Skin of body (tissue), 2 donors: ENCODE measurements around the gene SASS6. TPM values are rescaled to one million over a fixed set of nuclear protein-coding genes. Genes with fewer than 3 reads are reported as not detected.

Experiments used
- DNase-seq: peaks from one replicate; lab custom pipeline; 2025; lab: John Stamatoyannopoulos, UW
- total RNA-seq: library from RNA; depleted of rRNA; stranded (reverse); fragments of >200 nt; gene quantifications from one replicate; pipeline ENCODE4 v1.2.3, GENCODE V29; 2014

SASS6 gene
- total RNA-seq: 3.7 TPM

- DNase-seq: peak; percentile 98
Observed at GRCh38 chr1:100132566-100133477, at the start of gene SASS6, which contains the start of gene TRMT13. SASS6 (minus strand) TSS chr1:100132930; CDS start chr1:100132814, 116 bp downstream. TRMT13 (plus strand) TSS chr1:100133163; CDS start chr1:100133169, 6 bp downstream.

- DNase-seq: no peak
Observed at GRCh38 chr1:100178091-100178490, 45.4 kb upstream of the SASS6 start, which contains the start of gene LRRC39. LRRC39 (minus strand) TSS chr1:100178256; CDS start chr1:100168516, 9,740 bp downstream.

- no peak for DNase-seq
Observed at GRCh38 chr1:100177295-100178041, 44.7 kb upstream of the SASS6 start.

GRCh38 chr1:100168051-100168450 is 35.3 kb upstream of the SASS6 start:
- DNase-seq: no peak

- no peak for DNase-seq
Observed at GRCh38 chr1:100164702-100165101, 32.0 kb upstream of the SASS6 start.

GRCh38 chr1:100164216-100164615 is 31.5 kb upstream of the SASS6 start:
- DNase-seq: peak; percentile 13

GRCh38 chr1:100162881-100163280 is 30.2 kb upstream of the SASS6 start:
- no peak for DNase-seq

GRCh38 chr1:100152271-100152670 is 19.5 kb upstream of the SASS6 start:
- DNase-seq: no peak

- DNase-seq: no peak
Observed at GRCh38 chr1:100151679-100152078, 18.9 kb upstream of the SASS6 start.

GRCh38 chr1:100147875-100148274 is 15.1 kb upstream of the SASS6 start:
- no peak for DNase-seq

- DNase-seq: no peak
Observed at GRCh38 chr1:100146958-100147357, 14.2 kb upstream of the SASS6 start.

GRCh38 chr1:100145116-100145515 is 12.4 kb upstream of the SASS6 start:
- DNase-seq: no peak

GRCh38 chr1:100142343-100142742 is 9.6 kb upstream of the SASS6 start:
- no peak for DNase-seq

GRCh38 chr1:100141192-100141591 is 8.5 kb upstream of the SASS6 start:
- DNase-seq: no peak

GRCh38 chr1:100137602-100138001 is 4.9 kb upstream of the SASS6 start:
- DNase-seq: no peak

- no peak for DNase-seq
Observed at GRCh38 chr1:100134872-100135271, 2.1 kb upstream of the SASS6 start.

- no peak for DNase-seq
Observed at GRCh38 chr1:100131623-100132022, 1.1 kb downstream of the SASS6 start.

GRCh38 chr1:100130552-100131077 is 2.1 kb downstream of the SASS6 start:
- DNase-seq: no peak

GRCh38 chr1:100127226-100127625 is 5.5 kb downstream of the SASS6 start:
- DNase-seq: no peak

- DNase-seq: no peak
Observed at GRCh38 chr1:100122177-100122576, 10.6 kb downstream of the SASS6 start.

- no peak for DNase-seq
Observed at GRCh38 chr1:100115524-100115923, 17.2 kb downstream of the SASS6 start.

- DNase-seq: no peak
Observed at GRCh38 chr1:100109554-100110066, 23.1 kb downstream of the SASS6 start.
